ENCODE measurements around the gene ITSN2.
A peak's percentile ranks its signal among the peaks of the same experiment; 100 is the strongest.

Gene ITSN2

DNA sequence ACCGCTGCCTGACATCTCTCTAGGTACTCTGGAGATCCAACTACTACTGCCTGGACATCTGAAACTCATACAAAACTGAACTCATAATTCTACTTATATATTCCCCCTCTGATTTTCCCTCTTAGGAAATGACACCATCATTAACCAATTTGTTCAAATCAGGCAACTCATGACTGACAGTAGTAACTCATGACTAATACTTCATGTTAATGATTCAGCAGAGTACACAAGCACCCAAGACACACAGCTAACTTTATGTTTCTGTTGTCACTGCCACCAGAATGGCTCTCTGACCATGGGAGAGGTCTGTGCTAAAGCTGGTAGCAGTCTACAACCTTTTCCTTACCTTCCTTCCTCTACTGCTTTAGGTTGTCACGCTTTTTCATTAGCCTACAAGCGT, 91.1 kb downstream of the ITSN2 start:
- DNase-seq (ENCODE audit: low spot score) = no peak

DNA sequence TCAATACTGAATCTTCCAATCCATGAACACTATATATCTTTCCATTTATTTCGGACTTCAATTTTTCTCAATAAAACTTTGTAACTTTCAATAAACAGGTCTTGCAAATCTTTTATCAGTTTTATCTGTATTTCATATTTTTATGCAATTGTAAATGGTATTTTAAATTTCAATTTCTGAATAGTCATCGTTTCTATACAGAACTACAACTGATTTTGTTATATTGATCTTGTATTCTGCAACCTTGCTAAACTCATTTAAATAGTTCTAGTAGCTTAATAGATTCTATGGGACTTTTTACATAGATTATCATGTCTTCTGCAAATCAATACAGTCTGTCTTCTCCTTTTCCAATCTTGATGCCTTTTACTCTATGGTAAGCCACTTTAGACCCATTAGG, 95.1 kb downstream of the ITSN2 start:
- no peak for DNase-seq (ENCODE audit: low spot score)

GRCh38 chr2:24262421-24262970, 97.8 kb downstream of the ITSN2 start:
- DNase-seq (ENCODE audit: low spot score) = no peak

DNA sequence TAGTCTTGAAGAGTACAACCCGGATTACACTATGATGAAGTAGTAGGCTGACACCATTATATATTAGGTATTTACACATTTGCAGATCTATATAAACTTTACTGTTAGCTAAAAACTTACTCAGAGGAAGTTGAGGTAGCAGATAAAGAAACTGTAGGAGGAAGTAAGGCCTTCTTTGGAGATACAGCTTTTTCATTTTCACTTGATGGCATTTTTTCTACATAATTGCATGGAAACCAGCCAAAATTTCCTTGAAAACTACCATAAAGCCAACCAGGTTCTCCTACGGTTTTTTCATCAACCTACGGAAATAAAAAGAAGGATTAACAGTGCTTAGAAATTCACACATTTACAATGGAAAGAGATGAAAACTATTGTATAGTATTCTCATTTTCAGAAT, 98.9 kb downstream of the ITSN2 start:
- DNase-seq (ENCODE audit: low spot score) = no peak

- no peak for DNase-seq (ENCODE audit: low spot score)
These were observed 101.0 kb downstream of the ITSN2 start for GRCh38 chr2:24259316-24259715.

DNA sequence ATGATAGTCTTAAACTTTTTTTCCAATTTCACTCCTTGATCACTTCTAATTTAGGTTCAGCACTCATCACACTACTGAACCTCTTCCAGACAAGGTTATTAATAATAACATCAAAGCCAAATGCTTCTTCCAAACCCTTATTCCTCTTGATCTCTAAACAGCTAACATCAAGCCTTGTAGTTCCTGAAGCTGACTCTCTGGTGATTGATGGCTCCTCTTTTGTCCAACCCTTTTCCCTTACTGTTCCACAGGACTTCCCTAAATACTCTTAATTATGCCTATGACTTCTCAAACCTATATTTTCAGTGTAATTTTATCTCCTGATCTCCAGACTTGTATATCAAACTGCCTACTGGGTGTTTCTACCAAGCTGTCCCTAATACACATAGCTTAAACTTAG, 101.6 kb downstream of the ITSN2 start:
- DNase-seq (ENCODE audit: low spot score) = no peak

GRCh38 chr2:24253303-24253919, 106.9 kb downstream of the ITSN2 start:
- DNase-seq (ENCODE audit: low spot score) = peak; percentile 78

- no peak for DNase-seq (ENCODE audit: low spot score)
These were observed 112.7 kb downstream of the ITSN2 start for GRCh38 chr2:24247592-24247991.

- DNase-seq (ENCODE audit: low spot score) = no peak
These were observed 113.2 kb downstream of the ITSN2 start for GRCh38 chr2:24247164-24247563.

DNA sequence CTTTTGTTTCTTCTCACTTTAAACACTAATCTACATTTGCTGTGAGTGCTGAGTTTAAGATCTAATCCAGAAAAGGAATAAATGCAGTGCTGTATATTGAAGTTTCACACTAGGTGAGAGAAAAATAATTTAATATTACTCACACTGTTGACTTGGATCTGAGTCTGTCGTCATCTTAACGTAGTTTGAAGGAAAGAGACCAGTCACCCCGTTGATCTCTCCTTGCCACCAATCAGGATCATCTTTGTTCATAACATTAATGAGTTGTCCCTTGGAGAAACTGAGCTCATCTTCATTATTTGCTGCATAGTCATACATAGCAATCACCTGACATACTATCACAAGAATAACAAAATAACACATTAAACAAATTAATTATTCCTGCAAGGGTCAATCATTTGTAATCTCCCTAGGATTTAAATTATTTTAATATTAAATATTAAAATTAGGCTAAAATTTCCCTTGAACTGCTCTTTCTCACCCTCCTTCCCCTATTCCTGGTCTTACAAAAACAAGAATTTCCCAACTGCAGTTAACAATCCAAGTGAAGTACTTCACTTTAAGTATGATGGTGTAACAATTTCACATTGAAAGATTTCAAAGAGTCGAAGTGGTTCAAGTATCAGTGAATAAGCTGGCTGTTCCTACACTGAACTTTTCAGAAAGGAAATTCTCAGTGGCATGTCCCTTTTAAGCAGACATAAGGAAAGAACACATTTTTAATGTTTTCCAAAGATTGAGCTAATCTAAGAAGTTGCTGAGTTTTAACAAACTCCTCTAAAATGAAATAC, 114.2 kb downstream of the ITSN2 start:
- no peak for DNase-seq (ENCODE audit: low spot score)

DNA sequence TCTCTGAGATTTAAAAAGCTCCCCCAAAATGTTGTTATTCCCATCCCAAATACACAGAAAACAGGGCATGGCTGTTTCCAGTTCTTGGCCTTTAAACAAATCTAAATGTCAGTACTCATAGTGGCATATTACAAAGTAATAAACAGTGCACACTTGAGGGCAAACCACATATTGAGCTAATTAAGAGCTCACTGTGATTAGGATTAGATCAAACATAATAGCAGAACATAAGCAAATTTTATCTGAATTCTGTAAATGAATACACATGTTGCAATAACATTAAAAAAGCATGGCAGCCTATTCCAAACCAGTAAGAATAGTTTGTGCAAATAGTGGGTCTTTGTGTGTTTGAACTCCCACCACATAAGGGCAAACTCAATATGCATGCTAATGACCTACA, 118.8 kb downstream of the ITSN2 start:
- DNase-seq (ENCODE audit: low spot score) = no peak

DNA sequence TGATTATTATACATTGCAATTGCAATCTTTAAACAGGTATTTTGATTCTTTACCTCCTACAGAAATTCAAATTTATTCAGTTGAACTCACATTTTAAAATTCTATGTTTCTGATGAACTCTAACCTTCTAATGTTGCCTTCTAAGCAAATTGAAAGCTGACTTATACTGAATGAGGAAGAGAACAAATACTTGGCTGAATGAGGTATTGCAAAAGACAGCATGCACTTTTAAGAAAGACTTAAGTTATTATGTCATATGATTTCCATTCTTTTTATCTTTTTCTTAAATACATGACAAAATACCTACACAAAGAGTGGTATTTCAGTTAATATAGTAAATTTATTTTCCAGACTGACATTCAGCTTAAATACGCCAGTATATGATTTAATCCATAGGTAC, 120.8 kb downstream of the ITSN2 start:
- no peak for DNase-seq (ENCODE audit: low spot score)

DNA sequence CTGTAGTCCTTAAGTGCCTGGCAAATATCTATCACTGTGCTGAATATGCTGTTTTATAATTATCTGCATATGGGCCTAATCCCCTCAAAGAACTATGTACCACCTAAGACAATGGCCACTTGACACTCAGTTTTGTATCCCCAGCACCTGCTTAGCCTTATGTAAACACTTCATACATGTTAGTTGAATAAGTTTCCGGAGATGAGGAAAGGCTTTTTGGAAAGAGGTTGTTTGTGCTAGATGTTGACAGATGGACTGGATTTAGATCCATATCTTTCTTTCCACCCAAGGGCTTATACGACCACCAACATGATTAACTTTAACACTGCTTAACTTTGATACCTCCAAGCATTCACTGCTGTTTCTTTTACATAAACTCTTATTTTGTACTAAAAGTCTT, 122.2 kb downstream of the ITSN2 start:
- DNase-seq (ENCODE audit: low spot score) = no peak

DNA sequence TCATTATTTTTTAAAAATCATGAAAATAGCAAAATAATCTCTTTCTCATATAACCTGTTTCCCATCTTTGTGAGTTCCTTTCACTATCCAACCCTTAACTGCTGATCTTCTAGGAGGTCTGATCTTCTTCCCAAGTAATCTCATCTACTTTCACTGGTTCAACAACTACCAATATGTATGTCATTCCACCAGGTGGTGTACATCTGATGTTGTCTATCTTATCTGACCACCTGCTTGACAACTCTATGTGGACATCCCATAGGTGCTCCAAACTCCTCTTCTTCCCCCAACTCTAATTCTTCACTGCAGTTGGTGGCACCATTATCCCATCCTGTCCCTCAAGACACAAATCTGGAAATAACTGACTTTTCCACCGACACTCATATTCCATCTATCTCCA, 123.0 kb downstream of the ITSN2 start:
- DNase-seq (ENCODE audit: low spot score) = no peak

GRCh38 chr2:24233321-24233720, 127.0 kb downstream of the ITSN2 start:
- no peak for DNase-seq (ENCODE audit: low spot score)

- peak; percentile 98 for DNase-seq (ENCODE audit: low spot score)
These were observed 128.9 kb downstream of the ITSN2 start for GRCh38 chr2:24231461-24231881.

DNA sequence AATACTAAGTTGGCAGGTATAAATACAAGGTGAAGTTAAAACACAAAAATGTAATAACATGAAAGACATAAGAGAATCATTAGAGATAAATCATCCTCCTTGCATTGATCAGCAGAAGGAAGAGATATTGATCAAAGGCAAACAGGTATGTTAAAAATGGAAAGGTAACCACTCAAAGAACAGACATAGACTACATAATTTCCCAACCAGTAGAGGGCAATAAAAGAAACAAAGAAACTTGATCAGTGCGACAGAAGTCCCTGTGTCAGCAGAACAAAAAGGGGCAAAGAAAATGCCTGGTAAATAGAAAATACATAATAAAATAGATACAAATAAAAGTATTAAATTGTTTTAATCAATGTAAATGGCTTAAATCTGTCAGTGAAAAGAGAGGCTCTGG, 131.9 kb downstream of the ITSN2 start:
- DNase-seq (ENCODE audit: low spot score) = peak; percentile 76

DNA sequence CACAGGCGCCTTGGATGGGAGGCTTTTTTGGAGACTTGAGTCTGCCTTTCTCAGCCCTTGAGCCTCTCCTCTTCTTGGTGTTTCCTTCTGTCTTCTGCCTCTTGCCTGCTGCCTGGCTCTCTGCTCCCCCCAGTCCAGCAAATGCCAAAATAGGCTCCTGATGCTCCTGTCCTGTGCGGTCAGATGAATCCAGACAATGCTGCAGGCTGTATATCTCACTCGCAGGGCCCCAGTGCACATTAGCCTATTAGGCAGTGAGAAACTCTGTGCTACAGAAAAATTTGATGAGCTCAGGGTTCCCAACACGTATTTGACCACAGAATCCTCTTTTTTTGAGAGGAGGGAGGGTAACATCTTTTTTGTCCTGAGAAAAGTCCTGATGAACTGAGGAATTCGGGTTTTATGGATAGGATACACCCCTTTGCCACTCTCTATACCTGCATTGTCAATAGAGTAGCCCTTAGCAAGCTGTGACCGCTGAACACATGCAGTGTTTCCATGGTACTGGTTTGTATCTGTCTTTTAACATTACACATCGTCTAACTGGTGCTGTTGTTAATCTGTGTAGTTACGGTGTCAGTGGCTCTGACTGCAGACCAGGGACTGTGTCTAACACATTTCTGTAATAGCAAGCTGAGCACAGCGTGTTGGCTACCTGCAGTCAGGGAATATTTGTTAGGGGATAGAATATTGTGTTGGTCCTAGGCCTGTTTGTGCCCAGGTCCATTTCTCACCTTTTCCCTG, 134.7 kb downstream of the ITSN2 start:
- DNase-seq (ENCODE audit: low spot score) = no peak

GRCh38 chr2:24222946-24223345, 137.4 kb downstream of the ITSN2 start:
- DNase-seq (ENCODE audit: low spot score) = no peak

GRCh38 chr2:24221343-24222050, 138.8 kb downstream of the ITSN2 start:
- DNase-seq (ENCODE audit: low spot score) = no peak

DNA sequence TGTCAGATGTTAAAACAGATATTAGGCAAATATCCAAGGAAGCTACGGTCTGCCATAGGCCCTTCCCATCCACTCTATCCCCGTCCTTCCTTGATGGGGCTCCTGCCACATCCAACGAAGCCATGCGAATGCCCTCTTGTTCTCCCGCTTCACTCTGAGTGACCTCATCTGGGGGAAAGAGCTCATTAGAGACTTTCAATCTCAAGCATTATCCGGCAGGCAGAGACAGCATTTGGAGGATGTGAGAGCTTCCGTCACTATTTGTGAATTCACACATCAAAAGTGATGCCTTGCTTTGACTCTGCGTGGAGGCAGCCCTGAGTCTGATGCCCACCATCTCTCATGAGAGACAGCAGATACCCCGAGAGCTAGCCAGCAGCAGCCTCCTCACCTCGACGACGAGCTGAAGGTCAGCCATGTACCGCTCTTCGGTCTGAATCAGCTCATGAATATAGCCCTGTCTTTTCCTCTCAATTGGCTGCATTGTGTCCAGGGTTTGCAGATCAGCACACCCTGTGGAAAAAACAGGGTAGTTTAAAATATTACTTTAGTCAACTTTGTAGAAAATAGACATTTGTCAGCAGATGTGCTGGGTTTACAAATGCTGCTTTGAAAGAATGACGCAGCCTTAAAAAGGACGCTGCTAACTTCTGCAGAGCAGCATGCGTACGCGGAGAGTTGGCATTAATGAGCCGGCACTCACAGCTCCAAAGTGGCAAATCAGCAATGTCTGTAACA, 139.6 kb downstream of the ITSN2 start:
- peak; percentile 72 for DNase-seq (ENCODE audit: low spot score)
